Activated naive CD4-positive, alpha-beta T cell (primary cell): ENCODE results near the gene VWC2L.

Experiments
- DNase-seq, 4 experiments: peaks; one replicate each; lab custom pipeline; 2025; lab: John Stamatoyannopoulos, UW

The VWC2L gene

GRCh38 chr2:214593727-214594126 lies 182.9 kb downstream of the VWC2L start:
- no peak for DNase-seq

- no peak for DNase-seq
Measured at GRCh38 chr2:214601852-214602633, 191.2 kb downstream of the VWC2L start.

- no peak for DNase-seq
Measured at GRCh38 chr2:214604861-214605260, 194.0 kb downstream of the VWC2L start.

GRCh38 chr2:214607051-214607450 lies 196.2 kb downstream of the VWC2L start:
- DNase-seq, result no peak

- no peak for DNase-seq
Measured at GRCh38 chr2:214611015-214611414, 200.2 kb downstream of the VWC2L start.

GRCh38 chr2:214624166-214624760 lies 213.4 kb downstream of the VWC2L start:
- no peak for DNase-seq

GRCh38 chr2:214628091-214628490 lies 217.2 kb downstream of the VWC2L start:
- no peak for DNase-seq
